Measurements from ENCODE around the gene PPP2R2B. TPM values are rescaled to one million over a fixed set of nuclear protein-coding genes. Genes with fewer than 3 reads are reported as not detected.
"Not testable (repeated sequence)": the region's sequence is repeated elsewhere in the genome, so short reads cannot be mapped to it uniquely, and the experiment has no call there.

Gene PPP2R2B
- total RNA-seq, 1 donor from 2014 or later, result 2.2 TPM

- DNase-seq, result peak; percentile 46
These were observed 134.3 kb downstream of the PPP2R2B start for GRCh38 chr5:146744068-146744745.

- DNase-seq, result no peak
These were observed 143.5 kb downstream of the PPP2R2B start for GRCh38 chr5:146734936-146735577.

GRCh38 chr5:146732962-146733361 is 145.6 kb downstream of the PPP2R2B start:
- DNase-seq, result no peak

- no peak for DNase-seq
These were observed 146.5 kb downstream of the PPP2R2B start for GRCh38 chr5:146731909-146732659.

GRCh38 chr5:146728746-146729145 is 149.8 kb downstream of the PPP2R2B start:
- not testable (repeated sequence) for DNase-seq

GRCh38 chr5:146726891-146727290 is 151.7 kb downstream of the PPP2R2B start:
- DNase-seq, result no peak

- DNase-seq, result no peak
These were observed 152.5 kb downstream of the PPP2R2B start for GRCh38 chr5:146726020-146726419.

GRCh38 chr5:146725025-146725424 is 153.5 kb downstream of the PPP2R2B start:
- DNase-seq, result no peak

- no peak for DNase-seq
These were observed 156.2 kb downstream of the PPP2R2B start for GRCh38 chr5:146722361-146722779.

GRCh38 chr5:146721073-146721815 is 157.3 kb downstream of the PPP2R2B start:
- DNase-seq, result no peak

GRCh38 chr5:146720107-146720506 is 158.4 kb downstream of the PPP2R2B start:
- no peak for DNase-seq

GRCh38 chr5:146719179-146719578 is 159.4 kb downstream of the PPP2R2B start:
- DNase-seq, result no peak

GRCh38 chr5:146718609-146719008 is 159.9 kb downstream of the PPP2R2B start:
- DNase-seq, result peak; percentile 24

GRCh38 chr5:146717951-146718350 is 160.6 kb downstream of the PPP2R2B start:
- no peak for DNase-seq

GRCh38 chr5:146716636-146717035 is 161.9 kb downstream of the PPP2R2B start:
- no peak for DNase-seq

GRCh38 chr5:146710348-146710747 is 168.2 kb downstream of the PPP2R2B start:
- no peak for DNase-seq

- DNase-seq, result no peak
These were observed 171.2 kb downstream of the PPP2R2B start for GRCh38 chr5:146707316-146707715.

GRCh38 chr5:146706321-146706972 is 172.1 kb downstream of the PPP2R2B start:
- DNase-seq, result no peak

GRCh38 chr5:146704949-146705665 is 173.4 kb downstream of the PPP2R2B start:
- DNase-seq, result no peak

GRCh38 chr5:146703899-146704298 is 174.7 kb downstream of the PPP2R2B start:
- DNase-seq, result no peak

- no peak for DNase-seq
These were observed 175.1 kb downstream of the PPP2R2B start for GRCh38 chr5:146703499-146703898.
